Measurements from ENCODE around the gene TNNI3.

Gene TNNI3

GRCh38 chr19:55132453-55133129, 24.9 kb downstream of the TNNI3 start:
- DNase-seq (ENCODE audit: low read depth, low spot score), result no peak
- no peak for TF ChIP-seq SUZ12 (IDR thresholded peaks at IDR 0.05; ENCODE audit: extremely low read depth, insufficient read depth, insufficient read length)
- TF ChIP-seq ZNF274 (IDR thresholded peaks at IDR 0.05; ENCODE audit: low read depth, low read length), result no peak
- no peak for TF ChIP-seq YY1 (IDR thresholded peaks at IDR 0.05; ENCODE audit: insufficient read depth, insufficient read length)
- Histone ChIP-seq H3K9ac (ENCODE audit: insufficient read length, low read depth) (no peak overlapping the region), H3K36me3 (ENCODE audit: insufficient read depth, insufficient read length, low read length) (peaks cover 31% of the 10 kb centered on the region), H3K27me3 (ENCODE audit: insufficient read depth, insufficient read length) (no peaks in the 10 kb centered on the region), H3K4me3 (ENCODE audit: insufficient read length, low read depth) (no peak overlapping the region), H3K4me1 (ENCODE audit: insufficient read depth, insufficient read length) (peaks cover 6% of the 10 kb centered on the region), H3K9me3 (ENCODE audit: insufficient read depth, low read length) (no peaks in the 10 kb centered on the region)

- no peak overlapping the region for H3K9ac ChIP-seq (ENCODE audit: insufficient read length, low read depth)
- no peak for DNase-seq (ENCODE audit: low read depth, low spot score)
- H3K9me3 ChIP-seq (ENCODE audit: insufficient read depth, low read length), result no peaks in the 10 kb centered on the region
- no peak for TF ChIP-seq YY1 (IDR thresholded peaks at IDR 0.05; ENCODE audit: insufficient read depth, insufficient read length)
- TF ChIP-seq ZNF274 (IDR thresholded peaks at IDR 0.05; ENCODE audit: low read depth, low read length), result no peak
- TF ChIP-seq SUZ12 (IDR thresholded peaks at IDR 0.05; ENCODE audit: extremely low read depth, insufficient read depth, insufficient read length), result no peak
- peaks cover 26% of the 10 kb centered on the region for H3K36me3 ChIP-seq (ENCODE audit: insufficient read depth, insufficient read length, low read length)
- peaks cover 6% of the 10 kb centered on the region for H3K4me1 ChIP-seq (ENCODE audit: insufficient read depth, insufficient read length)
- H3K27me3 ChIP-seq (ENCODE audit: insufficient read depth, insufficient read length), result no peaks in the 10 kb centered on the region
- no peak overlapping the region for H3K4me3 ChIP-seq (ENCODE audit: insufficient read length, low read depth)
Observed at GRCh38 chr19:55131421-55131820, 26.1 kb downstream of the TNNI3 start.

- H3K36me3 ChIP-seq (ENCODE audit: insufficient read depth, insufficient read length, low read length), result peaks cover 4% of the 10 kb centered on the region
- peak overlapping the region; percentile 62 for H3K4me3 ChIP-seq (ENCODE audit: insufficient read length, low read depth)
- DNase-seq (ENCODE audit: low read depth, low spot score), result no peak
- H3K9ac ChIP-seq (ENCODE audit: insufficient read length, low read depth), result peak overlapping the region; percentile 72
- TF ChIP-seq YY1 (IDR thresholded peaks at IDR 0.05; ENCODE audit: insufficient read depth, insufficient read length) (no peak), SUZ12 (IDR thresholded peaks at IDR 0.05; ENCODE audit: extremely low read depth, insufficient read depth, insufficient read length) (no peak), ZNF274 (IDR thresholded peaks at IDR 0.05; ENCODE audit: low read depth, low read length) (no peak)
- H3K27me3 ChIP-seq (ENCODE audit: insufficient read depth, insufficient read length), result no peaks in the 10 kb centered on the region
- peaks cover 4% of the 10 kb centered on the region for H3K4me1 ChIP-seq (ENCODE audit: insufficient read depth, insufficient read length)
- no peaks in the 10 kb centered on the region for H3K9me3 ChIP-seq (ENCODE audit: insufficient read depth, low read length)
Observed at GRCh38 chr19:55119053-55119452, 38.5 kb downstream of the TNNI3 start.

GRCh38 chr19:55118401-55118991, 39.0 kb downstream of the TNNI3 start:
- peaks cover 6% of the 10 kb centered on the region for H3K4me1 ChIP-seq (ENCODE audit: insufficient read depth, insufficient read length)
- DNase-seq (ENCODE audit: low read depth, low spot score), result peak; percentile 43
- peaks cover 4% of the 10 kb centered on the region for H3K36me3 ChIP-seq (ENCODE audit: insufficient read depth, insufficient read length, low read length)
- no peaks in the 10 kb centered on the region for H3K27me3 ChIP-seq (ENCODE audit: insufficient read depth, insufficient read length)
- peak overlapping the region; percentile 62 for H3K4me3 ChIP-seq (ENCODE audit: insufficient read length, low read depth)
- peak overlapping the region; percentile 72 for H3K9ac ChIP-seq (ENCODE audit: insufficient read length, low read depth)
- H3K9me3 ChIP-seq (ENCODE audit: insufficient read depth, low read length), result no peaks in the 10 kb centered on the region
- TF ChIP-seq SUZ12 (IDR thresholded peaks at IDR 0.05; ENCODE audit: extremely low read depth, insufficient read depth, insufficient read length) (no peak), YY1 (IDR thresholded peaks at IDR 0.05; ENCODE audit: insufficient read depth, insufficient read length) (peak; percentile 49), ZNF274 (IDR thresholded peaks at IDR 0.05; ENCODE audit: low read depth, low read length) (no peak)

GRCh38 chr19:55117663-55118391, 39.7 kb downstream of the TNNI3 start:
- Histone ChIP-seq H3K9me3 (ENCODE audit: insufficient read depth, low read length) (no peaks in the 10 kb centered on the region), H3K27me3 (ENCODE audit: insufficient read depth, insufficient read length) (no peaks in the 10 kb centered on the region), H3K36me3 (ENCODE audit: insufficient read depth, insufficient read length, low read length) (peaks cover 4% of the 10 kb centered on the region), H3K4me1 (ENCODE audit: insufficient read depth, insufficient read length) (peaks cover 12% of the 10 kb centered on the region), H3K9ac (ENCODE audit: insufficient read length, low read depth) (peak overlapping the region; percentile 64), H3K4me3 (ENCODE audit: insufficient read length, low read depth) (peak overlapping the region; percentile 62)
- DNase-seq (ENCODE audit: low read depth, low spot score), result peak; percentile 94
- TF ChIP-seq YY1 (IDR thresholded peaks at IDR 0.05; ENCODE audit: insufficient read depth, insufficient read length) (no peak), ZNF274 (IDR thresholded peaks at IDR 0.05; ENCODE audit: low read depth, low read length) (no peak), SUZ12 (IDR thresholded peaks at IDR 0.05; ENCODE audit: extremely low read depth, insufficient read depth, insufficient read length) (no peak)

- TF ChIP-seq ZNF274 (IDR thresholded peaks at IDR 0.05; ENCODE audit: low read depth, low read length), result no peak
- no peak for TF ChIP-seq YY1 (IDR thresholded peaks at IDR 0.05; ENCODE audit: insufficient read depth, insufficient read length)
- no peak for TF ChIP-seq SUZ12 (IDR thresholded peaks at IDR 0.05; ENCODE audit: extremely low read depth, insufficient read depth, insufficient read length)
- peaks cover 12% of the 10 kb centered on the region for H3K4me1 ChIP-seq (ENCODE audit: insufficient read depth, insufficient read length)
- peak within 1 kb of the TSS; percentile 89 for H3K4me3 ChIP-seq (ENCODE audit: insufficient read length, low read depth)
- H3K27me3 ChIP-seq (ENCODE audit: insufficient read depth, insufficient read length), result no peaks in the 10 kb centered on the region
- DNase-seq (ENCODE audit: low read depth, low spot score), result no peak
- no peaks in the 10 kb centered on the region for H3K9me3 ChIP-seq (ENCODE audit: insufficient read depth, low read length)
- peak within 1 kb of the TSS; percentile 89 for H3K9ac ChIP-seq (ENCODE audit: insufficient read length, low read depth)
- H3K36me3 ChIP-seq (ENCODE audit: insufficient read depth, insufficient read length, low read length), result peaks cover 12% of the 10 kb centered on the region
Observed at GRCh38 chr19:55116859-55117662, 40.5 kb downstream of the TNNI3 start, which contains the start of gene PPP1R12C. Gene PPP1R12C (minus strand): TSS chr19:55117637. CDS start chr19:55117543, 94 bp downstream.

Data from NT2/D1 (cell line).